ENCODE data around the gene DNAH6. TPM values are rescaled to one million over a fixed set of nuclear protein-coding genes. Genes with fewer than 3 reads are reported as not detected.

DNAH6 gene
- total and polyA plus RNA-seq, 9 of the 15 experiments (the other 6 are each of a cell fraction or from before 2014, with no cell fraction given): 0.01 to 0.04 (median 0.01) TPM; not detected in 5

DNA sequence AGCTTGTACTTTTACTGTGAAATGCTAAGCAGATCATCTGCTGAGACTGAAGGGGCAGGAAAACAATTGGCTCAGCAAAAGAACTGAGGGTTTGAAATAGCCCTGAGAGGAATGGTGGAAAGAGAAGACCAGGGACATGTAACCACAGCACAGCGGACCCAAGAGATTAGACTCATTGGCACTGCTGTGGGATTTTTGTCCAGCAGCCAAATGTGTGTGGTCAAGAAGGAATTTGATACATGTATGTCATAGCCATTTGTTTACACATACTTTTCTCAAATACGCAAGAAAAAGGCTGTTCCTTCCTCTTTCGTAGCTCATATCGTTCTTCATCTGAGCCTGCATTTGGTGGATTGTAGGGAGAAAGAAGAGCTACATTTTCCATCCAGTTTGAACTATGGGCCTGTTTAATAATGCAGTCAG lies 290.8 kb downstream of the DNAH6 start:
- H3K9me1 ChIP-seq (ENCODE audit: control insufficient read depth, insufficient read depth, low read length): no peaks in the 10 kb centered on the region
- peaks cover 0 to 7% of the 10 kb centered on the region in 2 experiments; a peak in 2 of 5 replicates for H3K4me1 ChIP-seq (replicated peaks in 1 of 2; ENCODE audit: control insufficient read depth in 2 of 2, insufficient read depth in 2 of 2, low read length in 2 of 2)
- no peaks in the 10 kb centered on the region for H4K20me1 ChIP-seq (replicated peaks; ENCODE audit: control insufficient read depth, insufficient read depth, low read length)
- no peak overlapping the region for H3K9ac ChIP-seq (ENCODE audit: insufficient read depth in 1 of 2, low read depth in 2 of 2, low read length in 2 of 2)
- DNase-seq (ENCODE audit: extremely low read depth in 1 of 4, low spot score in 3 of 4) (peak in 2 of 4 experiments; percentile 6 to 14), ATAC-seq (peak; percentile 48), FAIRE-seq (peak; percentile 35)
- H3K27me3 ChIP-seq (ENCODE audit: control insufficient read depth in 2 of 2, insufficient read depth in 2 of 2, low read length in 2 of 2): no peaks in the 10 kb centered on the region; a peak in 1 of 5 replicates
- in situ Hi-C loops (cut with MboI): no loop called here
- H3K4me3 ChIP-seq: no peak overlapping the region
- intact Hi-C loops (cut with micrococcal nuclease): no loop called here
- BruUV-seq (replicated peaks): no TSS peak
- 0 out of 2 replicates have a peak overlapping the region, but pooled peaks have one; percentile 19 for H2AFZ ChIP-seq (ENCODE audit: low read depth, low read length)
- ChIA-PET POLR2A (no interaction called here), CTCF (ENCODE audit: low intra/inter-chr PET ratio) (no interaction called here)
- no peaks in the 10 kb centered on the region for H3K36me3 ChIP-seq (ENCODE audit: control insufficient read depth, insufficient read depth, low read length)
- no peak overlapping the region; the same call in 1 of the 2 replicates for H3K4me2 ChIP-seq (ENCODE audit: insufficient read depth, low read length)
- no peaks in the 10 kb centered on the region for H3K79me2 ChIP-seq (ENCODE audit: control insufficient read depth, insufficient read depth, low read length)
- H3K27ac ChIP-seq (ENCODE audit: extremely low read depth, low read depth, low read length): no peak overlapping the region
- no peaks in the 10 kb centered on the region for H3K9me3 ChIP-seq (replicated peaks; ENCODE audit: control insufficient read depth, insufficient read depth, low read depth, low read length)
- 0% methylated on average over 4 of the region's 4 CpGs for WGBS (ENCODE audit: insufficient coverage, low coverage, missing lambda C conversion rate)
- TF ChIP-seq, protein P1, sequence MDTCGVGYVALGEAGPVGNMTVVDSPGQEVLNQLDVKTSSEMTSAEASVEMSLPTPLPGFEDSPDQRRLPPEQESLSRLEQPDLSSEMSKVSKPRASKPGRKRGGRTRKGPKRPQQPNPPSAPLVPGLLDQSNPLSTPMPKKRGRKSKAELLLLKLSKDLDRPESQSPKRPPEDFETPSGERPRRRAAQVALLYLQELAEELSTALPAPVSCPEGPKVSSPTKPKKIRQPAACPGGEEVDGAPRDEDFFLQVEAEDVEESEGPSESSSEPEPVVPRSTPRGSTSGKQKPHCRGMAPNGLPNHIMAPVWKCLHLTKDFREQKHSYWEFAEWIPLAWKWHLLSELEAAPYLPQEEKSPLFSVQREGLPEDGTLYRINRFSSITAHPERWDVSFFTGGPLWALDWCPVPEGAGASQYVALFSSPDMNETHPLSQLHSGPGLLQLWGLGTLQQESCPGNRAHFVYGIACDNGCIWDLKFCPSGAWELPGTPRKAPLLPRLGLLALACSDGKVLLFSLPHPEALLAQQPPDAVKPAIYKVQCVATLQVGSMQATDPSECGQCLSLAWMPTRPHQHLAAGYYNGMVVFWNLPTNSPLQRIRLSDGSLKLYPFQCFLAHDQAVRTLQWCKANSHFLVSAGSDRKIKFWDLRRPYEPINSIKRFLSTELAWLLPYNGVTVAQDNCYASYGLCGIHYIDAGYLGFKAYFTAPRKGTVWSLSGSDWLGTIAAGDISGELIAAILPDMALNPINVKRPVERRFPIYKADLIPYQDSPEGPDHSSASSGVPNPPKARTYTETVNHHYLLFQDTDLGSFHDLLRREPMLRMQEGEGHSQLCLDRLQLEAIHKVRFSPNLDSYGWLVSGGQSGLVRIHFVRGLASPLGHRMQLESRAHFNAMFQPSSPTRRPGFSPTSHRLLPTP (IDR thresholded peaks at IDR 0.05; ENCODE audit: borderline replicate concordance, extremely low read depth, insufficient read length): no peak
- TF ChIP-seq, protein P2, sequence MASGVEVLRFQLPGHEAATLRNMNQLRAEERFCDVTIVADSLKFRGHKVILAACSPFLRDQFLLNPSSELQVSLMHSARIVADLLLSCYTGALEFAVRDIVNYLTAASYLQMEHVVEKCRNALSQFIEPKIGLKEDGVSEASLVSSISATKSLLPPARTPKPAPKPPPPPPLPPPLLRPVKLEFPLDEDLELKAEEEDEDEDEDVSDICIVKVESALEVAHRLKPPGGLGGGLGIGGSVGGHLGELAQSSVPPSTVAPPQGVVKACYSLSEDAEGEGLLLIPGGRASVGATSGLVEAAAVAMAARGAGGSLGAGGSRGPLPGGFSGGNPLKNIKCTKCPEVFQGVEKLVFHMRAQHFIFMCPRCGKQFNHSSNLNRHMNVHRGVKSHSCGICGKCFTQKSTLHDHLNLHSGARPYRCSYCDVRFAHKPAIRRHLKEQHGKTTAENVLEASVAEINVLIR (CRISPR knock-in tag; IDR thresholded peaks at IDR 0.05): 0 out of 2 replicates have a peak, but pooled peaks have one; percentile 32
- TF ChIP-seq ARID3B (CRISPR knock-in tag; IDR thresholded peaks at IDR 0.05; ENCODE audit: borderline replicate concordance): no peak
- TF ChIP-seq STAT5A (IDR thresholded peaks at IDR 0.05; ENCODE audit: borderline replicate concordance, low read length): no peak
- peak; percentile 59; the same call in 1 of the 2 replicates for TF ChIP-seq ESRRA (IDR thresholded peaks at IDR 0.05; ENCODE audit: borderline replicate concordance, low read depth)
- no peak for TF ChIP-seq TFAM (CRISPR knock-in tag; conservative IDR thresholded peaks at IDR 0.05)
- TF ChIP-seq ARID1B (IDR thresholded peaks at IDR 0.05): peak; percentile 42; the same call in 1 of the 2 replicates
- TF ChIP-seq JUND (IDR thresholded peaks at IDR 0.05; ENCODE audit: borderline replicate concordance, low read depth, low read length): no peak
- 0 out of 3 replicates have a peak, but pooled peaks have one; percentile 25 for TF ChIP-seq JUND (tag; IDR thresholded peaks at IDR 0.05; ENCODE audit: borderline replicate concordance, low read depth, low read length)
- peak in 1 of 2 experiments; percentile 32; a peak in 1 of 4 replicates for TF ChIP-seq MLLT1 (IDR thresholded peaks at IDR 0.05)
- TF ChIP-seq MYNN (IDR thresholded peaks at IDR 0.05): peak; percentile 52; the same call in 1 of the 2 replicates
- TF ChIP-seq MYNN (CRISPR knock-in tag; IDR thresholded peaks at IDR 0.05): no peak
- TF ChIP-seq ATF6 (CRISPR knock-in tag; IDR thresholded peaks at IDR 0.05): no peak
